Epithelial cell of esophagus (primary cell): ENCODE data around the gene NUDCD3.

Experiments
- DNase-seq: peaks from one replicate; pipeline ENCODE4 v3.0.0; 2010; ENCODE audit warnings: low read depth
- H3K4me3 ChIP-seq: 2 replicates; pipeline ENCODE4 v1.5.1; 2011; ENCODE audit warnings: mild to moderate bottlenecking, low read length, control low read depth
- CTCF ChIP-seq: IDR thresholded peaks from 2 replicates; pipeline ENCODE4 v1.5.1; 2011; ENCODE audit warnings: low read depth, mild to moderate bottlenecking, low read length, control low read depth, inconsistent platforms; ENCODE audit not compliant: insufficient read depth; ENCODE audit errors: missing control alignments

NUDCD3 gene

DNA sequence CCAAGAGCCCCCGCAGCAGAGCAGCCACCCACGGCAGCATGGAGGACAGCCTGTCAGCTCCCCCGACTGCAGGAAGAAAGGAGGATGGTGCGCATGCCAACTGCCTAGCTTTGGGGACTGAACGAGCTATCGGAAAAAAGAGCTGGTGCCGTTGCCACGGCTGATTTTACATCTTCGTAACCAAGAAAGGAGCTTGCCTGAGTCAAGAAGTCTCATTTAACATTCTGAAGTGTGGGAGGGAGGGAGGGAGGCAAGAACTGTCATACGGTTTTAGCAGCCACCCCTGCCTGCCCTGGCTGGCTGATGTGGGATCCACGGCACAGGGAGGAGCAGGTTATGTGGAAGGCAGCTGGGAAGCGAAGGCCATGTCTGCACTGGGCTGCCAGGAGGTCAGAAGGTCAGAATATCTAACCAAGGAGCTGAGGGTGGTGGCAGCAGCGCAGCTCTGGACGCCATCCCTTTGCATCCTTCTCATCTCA is 90.4 kb downstream of the NUDCD3 start:
- DNase-seq, result no peak
- no peak for TF ChIP-seq CTCF
- no peak overlapping the region for H3K4me3 ChIP-seq

DNA sequence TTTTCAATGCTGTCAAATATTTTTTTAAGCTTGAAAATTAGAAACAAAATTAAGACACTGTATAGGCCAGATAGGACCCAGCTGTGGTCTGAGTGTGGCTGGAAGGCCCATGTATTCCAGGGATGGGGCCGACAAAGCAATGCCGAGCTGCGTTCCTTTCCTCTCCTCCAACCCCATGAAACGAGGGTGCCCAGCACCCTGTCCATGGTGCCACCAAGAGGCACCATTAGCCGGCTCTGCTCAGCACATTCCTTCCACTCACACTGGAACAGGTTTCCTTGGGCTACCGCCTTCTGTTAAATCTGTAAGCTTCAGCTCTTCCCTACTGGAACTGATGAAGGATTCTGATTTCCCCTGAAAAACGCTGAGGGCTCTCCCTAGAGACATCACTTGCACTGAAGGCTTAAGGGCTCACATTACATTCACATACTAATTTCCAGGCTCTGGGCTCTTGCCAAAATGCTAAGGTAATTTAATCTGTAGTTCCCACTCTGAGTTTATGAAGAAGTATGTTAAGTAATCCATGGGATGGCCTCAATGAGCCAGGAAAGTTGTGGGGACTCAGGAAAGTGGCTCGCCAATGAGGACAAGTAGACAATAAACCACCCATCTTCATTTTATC is 91.4 kb downstream of the NUDCD3 start:
- no peak overlapping the region for H3K4me3 ChIP-seq
- no peak for DNase-seq
- no peak for TF ChIP-seq CTCF

DNA sequence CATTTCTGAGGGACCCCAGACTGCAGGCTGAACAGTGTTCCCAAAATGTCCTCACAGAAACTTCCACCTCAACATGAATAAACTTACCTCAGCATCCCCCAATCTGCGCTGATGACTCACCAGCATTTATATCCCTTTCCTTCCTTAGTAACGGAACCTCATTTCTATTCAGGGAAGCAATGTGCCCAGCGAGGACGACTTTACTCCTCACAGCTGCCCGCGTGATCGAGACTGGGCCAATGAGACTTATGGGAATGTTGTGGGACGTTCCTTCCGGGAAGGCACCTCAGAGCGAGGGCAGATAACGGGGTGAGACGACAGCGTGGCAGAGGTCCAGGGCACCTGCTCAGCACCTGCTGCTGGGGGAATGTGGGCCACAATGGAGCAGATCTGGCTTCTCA is 91.9 kb downstream of the NUDCD3 start:
- no peak for DNase-seq
- TF ChIP-seq CTCF, result no peak
- H3K4me3 ChIP-seq, result no peak overlapping the region

GRCh38 chr7:44396931-44397545 is 93.4 kb downstream of the NUDCD3 start:
- no peak overlapping the region for H3K4me3 ChIP-seq
- TF ChIP-seq CTCF, result no peak
- DNase-seq, result no peak

DNA sequence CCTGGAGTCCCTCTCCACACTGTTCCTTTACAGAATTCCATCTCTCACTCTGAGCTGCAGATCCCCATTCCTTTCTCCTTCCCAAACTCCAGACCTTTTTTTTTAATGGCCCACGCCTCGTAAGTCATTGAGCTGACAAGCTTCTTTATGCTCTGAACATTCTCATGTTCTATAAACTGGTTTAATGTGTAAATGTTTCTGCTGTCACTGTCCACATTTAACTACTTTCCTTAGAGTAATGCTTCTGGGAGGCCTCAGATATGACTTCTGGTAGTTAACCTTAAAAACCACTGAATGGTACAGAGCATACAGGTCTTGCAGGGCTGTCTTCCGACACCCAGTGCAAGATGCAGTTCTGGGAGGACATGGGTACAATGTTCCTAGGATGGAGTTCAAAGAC is 94.0 kb downstream of the NUDCD3 start:
- no peak for DNase-seq
- no peak for TF ChIP-seq CTCF

DNA sequence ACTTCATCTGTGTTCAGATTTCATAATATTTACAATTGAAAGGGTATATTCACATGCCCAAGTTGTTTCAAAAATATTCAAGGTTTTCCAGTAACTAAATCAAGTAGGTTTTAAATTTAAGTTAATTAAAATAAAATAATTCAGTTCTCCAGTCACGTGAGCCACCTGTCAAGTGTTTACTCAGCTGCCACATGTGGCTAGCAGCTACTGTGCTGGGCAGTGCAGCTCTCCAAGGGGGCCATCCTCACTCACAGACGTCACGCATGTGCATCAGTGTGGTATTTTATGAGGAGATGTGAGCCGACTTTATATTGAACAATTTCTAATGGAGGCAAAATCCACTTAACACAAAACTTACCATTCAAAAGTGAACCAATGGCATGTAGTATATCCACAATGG is 95.4 kb downstream of the NUDCD3 start:
- H3K4me3 ChIP-seq, result no peak overlapping the region
- no peak for TF ChIP-seq CTCF
- DNase-seq, result no peak

More for the DNA sequence above, 94.0 kb downstream of the NUDCD3 start:
- no peak overlapping the region for H3K4me3 ChIP-seq

- no peak overlapping the region for H3K4me3 ChIP-seq
- TF ChIP-seq CTCF, result no peak
- no peak for DNase-seq
These were observed 95.8 kb downstream of the NUDCD3 start for GRCh38 chr7:44394636-44395035.
